GM19467 (cell line): ENCODE measurements around the gene TRPM6.

ENCODE experiments used
- ATAC-seq: cut with Tn5 transposase; IDR thresholded peaks from one replicate; pipeline ENCODE4 v1.9.1; 2021; ENCODE audit warnings: mild to moderate bottlenecking, moderate library complexity; ENCODE audit not compliant: unreplicated experiment

The TRPM6 gene

GRCh38 chr9:74726581-74726980 is 161.1 kb downstream of the TRPM6 start:
- ATAC-seq = no peak

- ATAC-seq = no peak
Measured at GRCh38 chr9:74724317-74724716, 163.4 kb downstream of the TRPM6 start.

GRCh38 chr9:74721696-74722660 is 165.7 kb downstream of the TRPM6 start:
- ATAC-seq = no peak

- no peak for ATAC-seq
Measured at GRCh38 chr9:74719306-74719705, 168.4 kb downstream of the TRPM6 start.

GRCh38 chr9:74718709-74719108 is 169.0 kb downstream of the TRPM6 start:
- ATAC-seq = no peak

- no peak for ATAC-seq
Measured at GRCh38 chr9:74711341-74711740, 176.4 kb downstream of the TRPM6 start.

GRCh38 chr9:74697535-74697934 is 190.2 kb downstream of the TRPM6 start:
- no peak for ATAC-seq

GRCh38 chr9:74696520-74696919 is 191.2 kb downstream of the TRPM6 start:
- no peak for ATAC-seq

GRCh38 chr9:74691058-74691457 is 196.7 kb downstream of the TRPM6 start:
- no peak for ATAC-seq

- no peak for ATAC-seq
Measured at GRCh38 chr9:74683322-74683721, 204.4 kb downstream of the TRPM6 start.

GRCh38 chr9:74681906-74682305 is 205.8 kb downstream of the TRPM6 start:
- ATAC-seq = no peak

GRCh38 chr9:74674077-74674476 is 213.6 kb downstream of the TRPM6 start:
- no peak for ATAC-seq
